Measurements from ENCODE around the gene DUOXA1. TPM values are rescaled to one million over a fixed set of nuclear protein-coding genes. Genes with fewer than 3 reads are reported as not detected.

Gene DUOXA1
- total RNA-seq, 1 donor from 2014 or later, result 27.1 TPM

GRCh38 chr15:45116482-45117307 is 13.0 kb downstream of the DUOXA1 start:
- no peak for TF ChIP-seq CTCF (IDR thresholded peaks at IDR 0.05; ENCODE audit: insufficient read depth, low read length, severe bottlenecking)
- FAIRE-seq (no peak), DNase-seq (ENCODE audit: low read depth) (no peak)
- peaks cover 6% of the 10 kb centered on the region for H3K36me3 ChIP-seq (ENCODE audit: control insufficient read depth, insufficient read depth, low read length)
- H3K27me3 ChIP-seq (ENCODE audit: control insufficient read depth, insufficient read depth, low read length), result peaks cover 52% of the 10 kb centered on the region
- no peak overlapping the region for H3K4me3 ChIP-seq (ENCODE audit: low read depth, low read length)

GRCh38 chr15:45116006-45116481 is 13.6 kb downstream of the DUOXA1 start:
- H3K27me3 ChIP-seq (ENCODE audit: control insufficient read depth, insufficient read depth, low read length), result peaks cover 53% of the 10 kb centered on the region
- DNase-seq (ENCODE audit: low read depth) (no peak), FAIRE-seq (no peak)
- no peak for TF ChIP-seq CTCF (IDR thresholded peaks at IDR 0.05; ENCODE audit: insufficient read depth, low read length, severe bottlenecking)
- peaks cover 5% of the 10 kb centered on the region for H3K36me3 ChIP-seq (ENCODE audit: control insufficient read depth, insufficient read depth, low read length)
- H3K4me3 ChIP-seq (ENCODE audit: low read depth, low read length), result no peak overlapping the region

- no peak for DNase-seq (ENCODE audit: low read depth)
- no peak for TF ChIP-seq CTCF (IDR thresholded peaks at IDR 0.05; ENCODE audit: insufficient read depth, low read length, severe bottlenecking)
- Histone ChIP-seq H3K27me3 (ENCODE audit: control insufficient read depth, insufficient read depth, low read length) (peaks cover 56% of the 10 kb centered on the region), H3K36me3 (ENCODE audit: control insufficient read depth, insufficient read depth, low read length) (peaks cover 5% of the 10 kb centered on the region), H3K4me3 (ENCODE audit: low read depth, low read length) (no peak overlapping the region)
- no peak for FAIRE-seq
Measured at GRCh38 chr15:45115312-45115820, 14.3 kb downstream of the DUOXA1 start.

GRCh38 chr15:45114751-45115085 is 15.0 kb downstream of the DUOXA1 start:
- no peak for FAIRE-seq
- Histone ChIP-seq H3K27me3 (ENCODE audit: control insufficient read depth, insufficient read depth, low read length) (peaks cover 62% of the 10 kb centered on the region), H3K36me3 (ENCODE audit: control insufficient read depth, insufficient read depth, low read length) (peaks cover 5% of the 10 kb centered on the region), H3K4me3 (ENCODE audit: low read depth, low read length) (no peak overlapping the region)
- TF ChIP-seq CTCF (IDR thresholded peaks at IDR 0.05; ENCODE audit: insufficient read depth, low read length, severe bottlenecking), result no peak
- no peak for DNase-seq (ENCODE audit: low read depth)

- Histone ChIP-seq H3K36me3 (ENCODE audit: control insufficient read depth, insufficient read depth, low read length) (peaks cover 4% of the 10 kb centered on the region), H3K27me3 (ENCODE audit: control insufficient read depth, insufficient read depth, low read length) (peaks cover 64% of the 10 kb centered on the region), H3K4me3 (ENCODE audit: low read depth, low read length) (no peak within 1 kb of the TSS)
- no peak for TF ChIP-seq CTCF (IDR thresholded peaks at IDR 0.05; ENCODE audit: insufficient read depth, low read length, severe bottlenecking)
- DNase-seq (ENCODE audit: low read depth) (no peak), FAIRE-seq (no peak)
Measured at GRCh38 chr15:45114076-45114750, 15.5 kb downstream of the DUOXA1 start, which contains the start of the genes DUOX2 and DUOXA2. TSS of gene DUOX2 (minus strand) at chr15:45114172. CDS start at chr15:45113411, 761 bp downstream. TSS of gene DUOXA2 (plus strand) at chr15:45114326. CDS start at chr15:45114606, 280 bp downstream.

All from bronchial epithelial cell (primary cell).